ENCODE measurements around the gene MPDU1. TPM values are rescaled to one million over a fixed set of nuclear protein-coding genes. Genes with fewer than 3 reads are reported as not detected.

The MPDU1 gene
- total and polyA plus RNA-seq, 2 of the 13 experiments (the other 11 are each of a cell fraction or from before 2014, with no cell fraction given) = 112 to 167 TPM

GRCh38 chr17:7583253-7584109, at the start of gene MPDU1 (continued):
- TF ChIP-seq ZNF276 (CRISPR knock-in tag; IDR thresholded peaks at IDR 0.05; ENCODE audit: low read depth) (no peak), RBFOX2 (IDR thresholded peaks at IDR 0.05; ENCODE audit: low read depth, low read length) (peak; percentile 84), CREB3 (CRISPR knock-in tag; IDR thresholded peaks at IDR 0.05) (peak; percentile 75; the same call in 1 of the 2 replicates), TFAP4 (IDR thresholded peaks at IDR 0.05; ENCODE audit: borderline replicate concordance, low read depth) (0 out of 2 replicates have a peak, but pooled peaks have one; percentile 0), ZNF3 (CRISPR knock-in tag; IDR thresholded peaks at IDR 0.05) (no peak), ZNF749 (CRISPR knock-in tag; IDR thresholded peaks at IDR 0.05; ENCODE audit: borderline replicate concordance) (0 out of 2 replicates have a peak, but pooled peaks have one; percentile 24), ZMAT3 (CRISPR knock-in tag; conservative IDR thresholded peaks at IDR 0.05) (peak; percentile 54; the same call in 1 of the 2 replicates), FOXA3 (CRISPR knock-in tag; IDR thresholded peaks at IDR 0.05) (no peak), GATAD2A (CRISPR knock-in tag; IDR thresholded peaks at IDR 0.05) (no peak; the same call in 1 of the 2 replicates), REST (IDR thresholded peaks at IDR 0.05; ENCODE audit: borderline replicate concordance in 1 of 2, low read depth in 1 of 2, low read length in 2 of 2) (peak in 1 of 2 experiments; percentile 78; a peak in 2 of 4 replicates), ZNF570 (CRISPR knock-in tag; IDR thresholded peaks at IDR 0.05; ENCODE audit: borderline replicate concordance) (no peak), TCF7L2 (IDR thresholded peaks at IDR 0.05; ENCODE audit: low read depth, low read length) (no peak), ATRX (CRISPR knock-in tag; IDR thresholded peaks at IDR 0.05; ENCODE audit: borderline replicate concordance) (no peak), ZFP91 (CRISPR knock-in tag; IDR thresholded peaks at IDR 0.05; ENCODE audit: borderline replicate concordance) (peak; percentile 76; the same call in 1 of the 2 replicates), SMARCE1 (IDR thresholded peaks at IDR 0.05; ENCODE audit: borderline replicate concordance) (no peak), ZBTB7B (CRISPR knock-in tag; IDR thresholded peaks at IDR 0.05) (0 out of 2 replicates have a peak, but pooled peaks have one; percentile 25), DR1 (CRISPR knock-in tag; IDR thresholded peaks at IDR 0.05) (peak; percentile 60), FOXK2 (IDR thresholded peaks at IDR 0.05) (no peak), SKI (IDR thresholded peaks at IDR 0.05; ENCODE audit: partially characterized antibody) (no peak)

All from HepG2 (cell line).